Astrocyte of the spinal cord (primary cell): ENCODE results near the gene CDC25B.
A peak's percentile ranks its signal among the peaks of the same experiment; 100 is the strongest.

Experiments used
- DNase-seq: peaks from one replicate; pipeline ENCODE4 v3.0.0; 2011; ENCODE audit warnings: low read depth, low spot score
- H3K4me3 ChIP-seq: 2 replicates; pipeline ENCODE4 v1.5.1; 2011; ENCODE audit warnings: low read depth, mild to moderate bottlenecking, low read length, moderate library complexity
- in situ Hi-C: cut with HindIII; loops from 2 replicates; pipeline ENCODE4 v1.10.0; 2017; ENCODE audit warnings: low sequenced_read_pairs
- TF ChIP-seq, protein P1 (sequence below): IDR thresholded peaks from 2 replicates; pipeline ENCODE4 v1.5.1; 2012; ENCODE audit warnings: low read depth, mild to moderate bottlenecking, low read length, inconsistent platforms

The CDC25B gene

DNA sequence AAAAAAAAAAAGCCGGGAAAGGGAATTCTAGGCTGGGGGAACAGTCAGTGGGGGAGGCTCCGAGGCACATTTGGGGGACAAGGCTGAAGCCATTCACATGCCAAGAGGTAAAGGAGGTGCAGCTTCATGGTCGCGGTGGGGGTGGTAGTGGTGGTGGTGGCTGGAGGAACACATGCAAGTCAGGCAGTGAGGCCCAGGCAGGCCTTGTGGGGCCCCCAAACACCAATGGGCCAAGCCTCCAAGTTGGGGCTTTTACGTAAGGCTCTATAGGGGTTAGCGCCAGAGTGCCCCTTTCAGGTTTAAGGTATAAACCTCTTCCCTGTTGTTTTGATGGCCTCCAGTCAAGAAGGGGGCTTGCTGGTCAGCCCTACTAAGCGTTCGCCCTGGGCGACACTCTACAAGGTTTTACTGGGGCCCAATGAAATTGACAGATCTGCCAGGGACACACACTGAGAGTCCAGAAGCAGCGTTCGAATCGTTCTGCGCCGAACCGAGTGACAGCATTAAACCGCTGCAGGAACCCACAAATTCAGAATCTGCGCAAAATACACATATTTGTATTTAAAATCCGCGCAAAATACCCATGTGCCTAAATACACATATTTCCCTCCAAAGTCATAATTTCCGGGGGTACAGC lies 23.4 kb downstream of the CDC25B start:
- TF ChIP-seq, protein P1, sequence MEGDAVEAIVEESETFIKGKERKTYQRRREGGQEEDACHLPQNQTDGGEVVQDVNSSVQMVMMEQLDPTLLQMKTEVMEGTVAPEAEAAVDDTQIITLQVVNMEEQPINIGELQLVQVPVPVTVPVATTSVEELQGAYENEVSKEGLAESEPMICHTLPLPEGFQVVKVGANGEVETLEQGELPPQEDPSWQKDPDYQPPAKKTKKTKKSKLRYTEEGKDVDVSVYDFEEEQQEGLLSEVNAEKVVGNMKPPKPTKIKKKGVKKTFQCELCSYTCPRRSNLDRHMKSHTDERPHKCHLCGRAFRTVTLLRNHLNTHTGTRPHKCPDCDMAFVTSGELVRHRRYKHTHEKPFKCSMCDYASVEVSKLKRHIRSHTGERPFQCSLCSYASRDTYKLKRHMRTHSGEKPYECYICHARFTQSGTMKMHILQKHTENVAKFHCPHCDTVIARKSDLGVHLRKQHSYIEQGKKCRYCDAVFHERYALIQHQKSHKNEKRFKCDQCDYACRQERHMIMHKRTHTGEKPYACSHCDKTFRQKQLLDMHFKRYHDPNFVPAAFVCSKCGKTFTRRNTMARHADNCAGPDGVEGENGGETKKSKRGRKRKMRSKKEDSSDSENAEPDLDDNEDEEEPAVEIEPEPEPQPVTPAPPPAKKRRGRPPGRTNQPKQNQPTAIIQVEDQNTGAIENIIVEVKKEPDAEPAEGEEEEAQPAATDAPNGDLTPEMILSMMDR = no peak
- in situ Hi-C loops = no loop called here
- no peak for DNase-seq
- H3K4me3 ChIP-seq = peak overlapping the region; percentile 57

DNA sequence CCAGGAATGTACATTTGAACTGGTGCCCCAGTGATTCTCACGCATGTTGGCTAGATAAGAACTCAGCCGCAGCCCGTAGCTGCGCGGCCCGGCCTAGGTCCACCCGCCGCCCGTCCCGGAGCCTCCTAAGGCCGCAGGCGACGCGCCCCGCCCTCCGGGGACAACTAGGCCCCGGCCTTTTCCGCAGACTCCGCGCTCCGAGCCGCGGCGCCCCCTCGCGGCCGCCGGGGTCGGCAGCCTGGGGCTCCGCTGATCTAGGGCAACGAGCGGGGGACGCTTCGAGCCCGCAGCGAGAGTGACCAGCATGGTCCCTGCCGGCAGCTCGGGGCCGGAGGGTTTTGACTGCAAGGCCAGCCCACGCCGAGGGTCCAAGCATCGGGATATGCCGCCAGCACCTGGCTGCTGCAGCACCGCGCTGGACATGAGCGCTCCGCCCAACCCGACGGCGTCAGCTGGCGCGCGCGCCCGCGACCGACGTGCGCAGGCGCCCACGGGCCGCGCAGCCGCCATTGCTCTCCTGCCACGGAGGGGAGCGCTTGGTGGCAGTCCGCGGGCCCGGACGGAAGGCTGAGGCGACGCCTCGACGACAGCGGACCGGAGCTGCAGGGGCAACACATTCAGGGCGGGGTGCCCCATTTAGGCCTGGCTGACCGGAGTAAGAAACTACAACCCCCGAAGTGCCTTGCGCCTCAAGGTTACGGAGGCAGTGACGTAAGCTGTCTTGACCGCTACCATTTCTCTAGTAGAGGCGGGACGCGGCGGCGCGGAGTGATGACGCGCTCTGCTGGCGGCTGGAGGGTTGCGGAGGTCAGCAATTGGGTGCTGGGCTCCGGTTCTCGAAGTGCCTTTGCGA lies 24.2 kb downstream of the CDC25B start, which contains the start of gene AP5S1:
TSS of gene AP5S1 (plus strand) at position 500 of the 853 bp plus-strand sequence. CDS start 1,571 bp downstream, outside the sequence.
- DNase-seq = peak; percentile 97
- H3K4me3 ChIP-seq = peak within 1 kb of the TSS; percentile 57
- TF ChIP-seq, protein P1 = peak; percentile 82
- in situ Hi-C loops = no loop called here

DNA sequence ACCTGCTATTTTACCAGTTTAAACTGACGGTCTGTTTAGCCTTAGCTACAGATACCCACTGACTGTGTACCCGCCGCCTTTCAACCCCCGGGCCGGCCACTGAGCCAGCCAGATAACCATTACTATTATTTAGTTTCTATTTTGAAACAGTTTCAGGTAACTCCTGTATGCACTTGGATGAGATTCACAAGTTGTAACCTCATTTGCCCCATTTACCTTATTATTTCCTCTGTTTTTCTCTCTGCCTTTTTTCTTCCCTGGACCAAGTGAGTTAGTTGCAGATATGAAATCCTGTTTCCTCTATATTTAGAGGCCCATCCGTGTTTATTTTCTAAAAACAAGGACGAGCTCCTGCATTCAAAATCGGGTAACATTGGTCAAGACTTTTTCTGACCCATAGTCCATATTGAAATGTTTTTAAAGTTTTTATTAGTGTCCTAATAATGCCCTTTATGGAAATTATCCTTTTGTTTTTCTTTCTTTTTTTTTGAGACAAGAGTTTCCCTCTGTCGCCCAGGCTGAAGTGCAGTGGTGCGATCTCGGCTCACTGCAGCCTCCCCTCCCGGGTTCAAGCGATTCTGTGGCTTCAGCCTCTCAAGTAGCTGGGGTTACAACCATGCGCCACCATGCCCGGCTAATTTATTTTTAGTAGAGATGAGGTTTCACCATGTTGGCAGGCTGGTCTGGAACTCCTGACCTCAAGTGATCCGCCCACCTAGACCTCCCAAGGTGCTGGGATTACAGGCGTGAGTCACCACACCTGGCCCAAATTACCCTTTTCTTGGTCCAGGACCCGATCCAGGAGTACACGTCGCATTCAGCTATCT lies 25.0 kb downstream of the CDC25B start:
- no peak for DNase-seq
- in situ Hi-C loops = no loop called here

DNA sequence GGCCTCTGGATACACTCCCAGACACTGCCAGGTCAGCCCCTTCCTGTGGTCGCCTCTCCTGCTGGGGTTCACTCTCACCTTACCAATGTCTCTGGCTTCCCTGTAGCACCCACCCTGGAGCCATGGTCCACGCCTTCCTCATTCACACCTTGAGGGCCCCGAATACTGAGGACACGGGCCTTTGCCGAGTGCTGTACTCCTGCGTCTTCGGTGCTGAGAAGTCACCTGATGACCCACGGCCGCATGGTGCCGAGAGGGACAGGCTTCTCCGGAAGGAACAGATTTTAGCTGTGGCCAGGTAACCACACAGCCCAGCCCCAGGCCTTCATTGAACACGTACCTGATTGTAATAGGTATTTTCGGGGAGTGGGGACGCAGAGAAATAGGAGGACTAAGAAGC lies 25.9 kb downstream of the CDC25B start:
- DNase-seq = no peak
- TF ChIP-seq, protein P1 = no peak
- no peak overlapping the region for H3K4me3 ChIP-seq
- in situ Hi-C loops = no loop called here

More for the DNA sequence above, 25.0 kb downstream of the CDC25B start:
- peak overlapping the region; percentile 57 for H3K4me3 ChIP-seq
- TF ChIP-seq, protein P1 = no peak

DNA sequence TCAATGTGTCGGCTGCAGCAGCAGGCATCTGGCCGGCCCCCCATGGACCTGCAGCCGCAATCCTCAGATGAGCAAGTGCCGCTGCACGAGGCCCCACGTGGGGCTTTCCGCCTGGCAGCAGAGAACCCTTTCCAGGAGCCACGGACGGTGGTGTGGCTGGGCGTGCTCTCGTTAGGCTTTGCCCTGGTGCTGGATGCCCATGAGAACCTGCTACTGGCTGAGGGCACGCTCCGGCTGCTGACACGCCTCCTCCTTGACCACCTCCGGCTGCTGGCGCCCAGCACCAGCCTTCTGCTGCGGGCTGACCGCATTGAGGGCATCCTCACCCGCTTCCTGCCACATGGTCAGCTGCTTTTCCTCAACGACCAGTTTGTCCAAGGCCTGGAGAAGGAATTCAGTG lies 27.8 kb downstream of the CDC25B start:
- TF ChIP-seq, protein P1 = no peak
- in situ Hi-C loops = no loop called here
- no peak for DNase-seq
- H3K4me3 ChIP-seq = no peak overlapping the region

DNA sequence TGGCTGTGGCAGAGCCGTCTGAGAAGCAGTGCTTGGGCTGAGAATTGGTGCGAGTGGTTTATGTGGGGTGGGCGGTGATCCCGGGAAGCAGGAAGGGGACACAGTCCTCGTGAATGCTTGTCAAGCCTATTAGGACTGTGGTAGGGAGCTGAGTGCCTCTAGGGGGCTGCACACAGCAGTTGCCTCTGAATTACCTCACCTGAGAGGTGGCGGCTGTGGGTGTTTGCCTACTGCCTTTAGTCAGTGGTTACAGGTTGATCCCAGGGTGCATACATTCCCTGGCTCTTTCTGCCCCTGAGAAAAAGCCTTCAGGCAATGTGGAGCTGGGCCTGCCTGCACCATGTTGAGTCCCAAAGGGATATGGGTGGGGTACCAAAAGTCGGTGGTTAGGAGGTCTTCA lies 29.4 kb downstream of the CDC25B start:
- in situ Hi-C loops = no loop called here
- no peak for DNase-seq
- no peak overlapping the region for H3K4me3 ChIP-seq
- TF ChIP-seq, protein P1 = no peak
